Mesodermal cell (in vitro differentiated cells): ENCODE data around the gene ACOXL.

Experiments
- H3K27ac ChIP-seq: 2 replicates; pipeline ENCODE4 v1.7.0; 2013; ENCODE audit warnings: mild to moderate bottlenecking, low read depth, low read length, moderate library complexity; ENCODE audit not compliant: severe bottlenecking
- H3K36me3 ChIP-seq: 2 replicates; pipeline ENCODE4 v1.7.1; 2013; ENCODE audit warnings: mild to moderate bottlenecking, low read length, moderate library complexity; ENCODE audit not compliant: control insufficient read depth, insufficient read depth
- H3K4me1 ChIP-seq: one replicate; pipeline ENCODE4 v1.7.1; 2013; ENCODE audit warnings: mild to moderate bottlenecking, low read length; ENCODE audit not compliant: insufficient read depth, control insufficient read depth, poor library complexity, severe bottlenecking
- H3K4me3 ChIP-seq: 2 replicates; pipeline ENCODE4 v1.7.0; 2013; ENCODE audit warnings: low read length, control low read depth, mild to moderate bottlenecking; ENCODE audit not compliant: insufficient read depth, poor library complexity, severe bottlenecking; ENCODE audit errors: extremely low read depth
- H3K9me3 ChIP-seq: 2 replicates; pipeline ENCODE4 v1.7.1; 2013; ENCODE audit warnings: mild to moderate bottlenecking, low read length, moderate library complexity; ENCODE audit not compliant: control insufficient read depth
- WGBS, 2 experiments: methylation state at CpG; one replicate each; pipeline ENCODE4 v1.1.5; 2013; ENCODE audit warnings: missing lambda C conversion rate in 2 of 2; ENCODE audit not compliant: insufficient coverage in 2 of 2; 5-methylcytosine and 5-hydroxymethylcytosine counted together

Gene ACOXL

DNA sequence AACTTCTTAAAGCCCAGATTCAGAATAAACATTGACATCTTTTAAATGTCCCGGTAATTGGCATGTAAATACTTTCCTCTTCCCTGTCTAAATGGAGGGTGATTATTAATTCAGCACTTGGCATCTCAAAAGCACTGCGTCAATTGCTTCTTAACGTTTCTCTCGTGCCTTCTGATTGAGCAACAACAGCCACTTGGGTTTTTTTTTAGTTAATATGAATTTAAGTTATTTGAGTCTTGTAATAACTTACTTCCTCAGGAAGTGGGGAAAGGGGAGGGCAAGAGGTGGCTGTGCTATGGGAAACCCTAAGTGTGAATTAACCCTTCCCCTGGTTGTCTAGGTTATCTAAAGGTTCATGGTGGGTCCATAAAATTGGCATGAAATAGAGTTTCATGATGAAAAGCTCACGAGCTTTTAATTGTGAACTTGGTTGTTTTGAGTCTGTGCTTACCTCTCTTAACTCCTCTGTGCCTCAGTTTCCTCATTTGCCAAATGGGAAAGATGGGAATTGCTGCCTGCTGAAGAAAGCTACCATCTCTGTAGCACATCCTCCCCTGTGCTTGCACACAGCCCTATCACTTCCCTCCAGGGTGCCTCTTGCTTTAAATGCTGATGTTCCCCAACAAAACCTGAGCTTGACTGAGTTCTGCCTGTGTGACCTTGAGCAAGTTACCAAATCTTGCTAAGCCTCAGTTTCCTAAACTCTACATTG, 262.0 kb downstream of the ACOXL start:
- Histone ChIP-seq H3K27ac (no peak overlapping the region), H3K9me3 (no peaks in the 10 kb centered on the region), H3K4me3 (no peak overlapping the region), H3K4me1 (no peaks in the 10 kb centered on the region), H3K36me3 (no peaks in the 10 kb centered on the region)
- WGBS, 2 experiments, result 67 to 100% methylated on average over 1 of the region's 5 CpGs

DNA sequence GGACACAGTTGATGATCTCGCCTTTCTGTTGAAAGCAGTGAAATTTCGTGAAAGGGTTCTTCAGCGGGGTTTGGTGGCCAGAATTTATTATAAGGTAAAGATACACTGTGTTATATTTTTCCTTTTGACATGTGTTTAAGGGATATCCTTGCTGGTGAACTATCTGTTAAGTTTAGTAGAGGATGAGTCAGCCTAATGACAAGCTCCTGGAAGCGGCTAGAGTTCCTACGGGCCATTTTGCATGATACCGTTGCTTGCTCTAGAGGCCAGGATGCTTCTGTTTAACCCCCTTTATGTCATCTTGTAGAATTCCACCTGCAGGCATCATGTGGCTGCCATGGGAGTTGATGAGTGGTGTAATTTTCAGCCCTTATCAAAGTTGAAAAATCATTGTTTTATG, 263.5 kb downstream of the ACOXL start:
- H3K27ac ChIP-seq, result no peak overlapping the region
- H3K9me3 ChIP-seq, result no peaks in the 10 kb centered on the region
- WGBS, 2 experiments, result 93 to 100% methylated on average over 1 to 6 of the region's 6 CpGs
- H3K4me1 ChIP-seq, result no peaks in the 10 kb centered on the region
- no peaks in the 10 kb centered on the region for H3K36me3 ChIP-seq
- H3K4me3 ChIP-seq, result no peak overlapping the region

DNA sequence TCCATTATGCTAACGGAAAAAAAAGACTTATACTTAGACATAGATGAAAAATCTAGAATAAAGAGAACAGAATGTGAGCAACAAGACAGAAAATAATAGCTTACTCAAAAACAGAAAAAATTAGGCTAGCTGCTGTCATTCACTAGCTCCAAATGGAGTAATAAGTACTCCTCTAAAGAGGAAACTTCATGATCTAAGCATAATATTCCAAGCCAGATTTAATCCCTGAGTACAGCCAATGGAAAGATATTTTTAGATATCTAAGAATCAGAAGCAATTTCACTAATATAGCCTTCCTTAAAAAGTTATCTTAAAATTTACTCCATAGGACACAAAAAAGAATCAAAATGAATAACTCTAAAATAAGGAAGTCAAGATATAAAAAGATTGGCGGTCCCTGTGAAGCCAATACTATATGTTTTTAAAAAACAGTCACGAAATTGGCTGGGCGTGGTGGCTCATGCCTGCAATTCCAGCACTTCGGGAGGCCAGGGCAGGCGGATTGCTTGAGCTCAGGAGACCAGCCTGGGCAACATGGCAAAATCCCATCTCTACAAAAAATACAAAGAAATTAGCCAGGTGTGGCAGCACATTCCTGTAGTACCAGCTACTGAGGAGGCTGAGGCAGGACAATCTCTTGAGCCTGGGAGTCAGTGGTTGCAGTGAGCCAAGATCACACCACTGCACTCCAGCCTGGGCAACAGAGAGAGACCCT, 265.1 kb downstream of the ACOXL start:
- 81 to 85% methylated on average over 4 of the region's 6 CpGs for WGBS, 2 experiments
- no peak overlapping the region for H3K27ac ChIP-seq
- H3K4me1 ChIP-seq, result no peaks in the 10 kb centered on the region
- H3K9me3 ChIP-seq, result no peaks in the 10 kb centered on the region
- H3K36me3 ChIP-seq, result no peaks in the 10 kb centered on the region
- H3K4me3 ChIP-seq, result no peak overlapping the region

DNA sequence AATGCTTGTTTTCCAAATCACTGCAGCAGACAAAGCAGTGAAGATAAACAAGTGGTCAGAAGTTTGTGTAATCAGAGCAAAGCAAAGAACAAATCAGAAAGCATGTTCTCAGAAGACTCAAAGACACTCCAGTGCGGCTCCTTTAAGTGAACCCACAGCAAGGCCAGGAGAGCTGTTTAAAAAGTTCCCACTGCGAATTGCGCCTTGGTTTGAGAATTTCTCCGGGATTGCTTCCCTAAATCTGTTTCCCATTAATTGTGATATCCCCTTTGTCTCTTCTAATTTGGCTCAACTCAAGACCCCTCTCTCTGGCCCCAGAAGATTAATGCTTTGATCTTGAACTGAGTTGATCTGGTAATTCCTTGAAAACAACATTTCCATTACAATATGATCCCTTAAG, 265.9 kb downstream of the ACOXL start:
- no peak overlapping the region for H3K27ac ChIP-seq
- no peak overlapping the region for H3K4me3 ChIP-seq
- no peaks in the 10 kb centered on the region for H3K36me3 ChIP-seq
- WGBS, 2 experiments, result 56 to 68% methylated on average over 4 of the region's 4 CpGs
- no peaks in the 10 kb centered on the region for H3K9me3 ChIP-seq
- H3K4me1 ChIP-seq, result no peaks in the 10 kb centered on the region

DNA sequence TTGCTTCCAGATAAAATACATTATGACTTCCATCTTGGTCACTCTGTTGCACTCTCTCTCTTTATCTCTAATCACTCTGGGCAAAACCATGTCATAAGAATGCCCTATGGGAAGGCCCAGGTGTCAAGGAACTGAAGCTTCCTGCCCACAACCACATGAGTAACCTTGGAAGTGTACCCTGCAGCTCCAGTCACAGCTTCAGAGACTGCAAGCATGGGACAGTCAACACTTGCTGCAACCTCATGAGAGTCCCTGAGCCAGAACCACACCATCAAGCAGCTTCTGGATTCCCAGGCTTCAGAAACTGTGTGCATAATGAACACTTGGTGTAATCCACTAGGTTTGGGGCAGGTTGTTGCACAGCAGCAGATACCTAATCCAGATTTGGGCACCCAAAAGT, 267.3 kb downstream of the ACOXL start:
- Histone ChIP-seq H3K36me3 (no peaks in the 10 kb centered on the region), H3K4me1 (no peaks in the 10 kb centered on the region), H3K4me3 (no peak overlapping the region), H3K27ac (no peak overlapping the region), H3K9me3 (no peaks in the 10 kb centered on the region)

DNA sequence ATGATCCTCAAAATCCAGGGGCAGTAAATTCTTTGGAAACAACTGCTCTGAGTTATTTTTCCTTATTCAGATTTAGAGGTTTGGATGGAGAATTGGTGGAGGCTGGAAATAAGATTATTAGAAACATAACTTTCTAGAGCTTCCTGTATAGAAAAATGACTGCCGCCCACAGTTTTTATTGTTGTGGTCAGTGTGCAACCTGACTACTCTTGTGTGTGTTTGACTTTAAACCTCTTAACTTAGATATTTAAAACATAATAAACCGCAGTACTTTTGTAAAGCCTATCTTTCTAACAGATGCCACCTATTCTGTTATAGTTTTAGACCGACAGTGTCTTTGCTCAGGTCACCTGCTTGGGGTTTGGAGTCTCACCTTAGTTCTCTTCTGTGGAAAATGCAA, 272.9 kb downstream of the ACOXL start:
- no CpG with 5 or more reads among the region's 3 CpGs for WGBS, 2 experiments
- no peak overlapping the region for H3K27ac ChIP-seq
- H3K4me1 ChIP-seq, result no peaks in the 10 kb centered on the region
- H3K4me3 ChIP-seq, result no peak overlapping the region
- H3K9me3 ChIP-seq, result no peaks in the 10 kb centered on the region
- H3K36me3 ChIP-seq, result no peaks in the 10 kb centered on the region

DNA sequence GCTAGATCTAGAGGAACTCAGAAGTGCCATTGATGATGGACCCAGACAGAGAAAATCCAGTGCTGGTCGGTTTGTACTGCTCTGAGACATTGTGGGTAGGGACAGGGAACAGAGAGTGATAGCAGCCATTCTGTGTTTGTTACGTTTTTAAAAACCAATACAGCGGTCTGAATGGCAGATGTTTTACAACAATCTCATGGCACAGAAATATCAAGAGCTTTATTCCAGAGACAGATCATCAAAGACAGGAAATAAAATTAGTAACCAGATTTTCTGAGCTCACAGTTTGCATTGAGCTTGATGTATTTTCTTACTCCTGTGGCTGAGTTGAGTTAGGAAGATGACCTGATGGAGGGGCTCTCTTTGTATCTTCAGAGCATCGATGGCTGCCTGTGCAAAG, 273.4 kb downstream of the ACOXL start:
- WGBS, 2 experiments, result 94 to 96% methylated on average over 2 to 4 of the region's 4 CpGs
- Histone ChIP-seq H3K4me1 (no peaks in the 10 kb centered on the region), H3K9me3 (no peaks in the 10 kb centered on the region), H3K36me3 (no peaks in the 10 kb centered on the region), H3K4me3 (no peak overlapping the region), H3K27ac (no peak overlapping the region)

DNA sequence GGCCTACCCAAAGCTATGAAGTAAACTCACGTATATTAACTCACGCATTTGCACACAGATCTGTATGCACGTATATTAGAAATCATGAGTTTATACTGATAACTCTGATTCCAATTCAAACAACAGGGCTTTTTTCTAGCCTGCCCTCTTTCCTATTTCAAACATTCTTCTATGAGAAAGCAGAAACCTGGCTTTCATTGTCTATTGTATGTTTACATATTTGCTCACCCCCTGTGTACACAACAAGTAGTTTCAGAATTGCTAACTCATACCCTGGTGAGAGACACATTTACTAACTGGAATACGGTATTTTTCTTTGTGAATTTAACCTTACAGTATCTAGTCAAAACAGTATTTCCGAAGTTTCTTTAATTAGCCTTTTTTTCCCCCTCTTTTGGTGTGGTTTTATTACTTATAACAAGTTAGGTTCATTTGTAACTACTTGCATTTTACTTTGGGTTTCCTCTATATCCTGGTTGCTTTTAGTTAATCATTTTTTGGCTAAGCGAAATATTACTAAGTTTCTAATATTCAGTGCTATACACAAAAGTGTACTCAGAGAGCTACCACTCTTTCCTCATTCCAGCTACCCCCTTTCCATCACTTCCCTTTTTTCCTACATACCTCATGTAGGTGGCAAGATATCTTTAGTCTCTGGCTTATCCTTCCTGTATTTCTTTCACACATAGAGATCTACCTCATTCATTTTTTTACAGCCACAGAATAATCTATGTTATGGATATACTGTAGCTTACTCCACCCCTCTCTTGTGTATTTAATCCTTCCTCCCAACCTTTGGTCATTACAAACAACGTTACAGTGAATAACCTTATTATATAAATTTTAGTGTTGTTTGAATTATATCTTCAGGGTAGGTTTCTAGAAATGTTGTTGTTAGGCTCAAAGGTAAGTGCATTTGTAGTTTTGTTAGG, 275.6 kb downstream of the ACOXL start:
- no peak overlapping the region for H3K27ac ChIP-seq
- no peak overlapping the region for H3K4me3 ChIP-seq
- no peaks in the 10 kb centered on the region for H3K4me1 ChIP-seq
- H3K9me3 ChIP-seq, result no peaks in the 10 kb centered on the region
- no peaks in the 10 kb centered on the region for H3K36me3 ChIP-seq
- 98% methylated on average over 4 of the region's 7 CpGs; no CpG with 5 or more reads in 1 of the 2 experiments for WGBS, 2 experiments

DNA sequence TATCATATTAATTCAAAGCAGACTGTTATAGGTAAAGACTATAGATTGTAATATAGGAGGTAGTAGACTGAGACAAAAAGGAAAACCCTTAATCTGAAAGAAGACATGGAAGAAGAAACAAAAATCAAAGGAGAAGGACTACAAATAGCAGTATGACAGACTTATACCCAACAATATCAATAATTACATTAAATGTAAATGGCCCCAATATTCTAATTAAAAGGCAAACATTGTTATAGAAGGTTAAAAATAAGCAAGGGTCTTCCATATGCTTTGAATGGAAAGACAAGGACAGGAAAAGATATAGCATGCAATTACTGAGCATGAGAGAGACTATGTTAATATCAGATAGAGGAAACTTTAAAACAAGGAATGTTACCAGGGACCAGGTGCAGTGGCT, 278.8 kb downstream of the ACOXL start:
- Histone ChIP-seq H3K36me3 (no peaks in the 10 kb centered on the region), H3K4me3 (no peak overlapping the region), H3K9me3 (no peaks in the 10 kb centered on the region), H3K4me1 (no peaks in the 10 kb centered on the region), H3K27ac (no peak overlapping the region)

DNA sequence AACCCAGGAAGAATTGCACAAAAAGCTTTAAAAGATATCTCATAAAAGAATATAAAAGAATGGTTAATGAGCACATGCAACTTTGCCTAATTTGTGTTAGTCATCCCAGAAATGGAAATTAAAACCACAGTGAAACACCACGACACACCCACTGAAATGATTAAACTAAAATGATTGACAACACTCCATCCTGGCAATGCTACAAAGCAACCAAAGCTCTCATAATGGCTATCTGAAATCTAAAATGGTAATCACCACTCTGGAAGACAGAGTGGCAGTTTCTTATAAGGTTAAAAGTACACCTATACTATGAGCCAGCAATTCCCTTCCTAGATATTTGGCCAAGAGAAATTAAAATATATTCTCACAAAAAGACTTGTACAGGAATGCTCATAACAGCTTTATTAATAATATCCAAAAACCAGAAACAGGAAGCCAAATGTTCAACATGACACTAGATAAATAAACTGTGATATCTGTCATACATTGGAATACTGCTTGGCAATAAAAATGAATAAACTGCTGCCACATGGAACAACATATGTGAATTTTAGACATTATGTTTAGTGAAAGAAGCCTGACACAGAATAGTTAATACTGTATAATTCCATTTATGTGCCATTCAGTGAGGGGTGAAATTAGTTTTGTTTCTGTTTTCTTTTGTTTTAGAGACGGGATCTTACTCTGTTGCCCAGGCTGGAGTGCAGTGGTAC, 283.1 kb downstream of the ACOXL start:
- no CpG with 5 or more reads among the region's 2 CpGs for WGBS, 2 experiments
- Histone ChIP-seq H3K4me3 (no peak overlapping the region), H3K36me3 (no peaks in the 10 kb centered on the region), H3K4me1 (no peaks in the 10 kb centered on the region), H3K27ac (no peak overlapping the region), H3K9me3 (no peaks in the 10 kb centered on the region)
